Liver (tissue), 3 donors: ENCODE results near the gene TUBA3C.

Source experiments
- GABPA ChIP-seq, 2 donors: IDR thresholded peaks in 1 of 2; conservative IDR thresholded peaks in 1 of 2; 2 replicates each; pipeline ENCODE4 v1.6.1; 2016; ENCODE audit warnings: antibody characterized with exemption in 2 of 2, mild to moderate bottlenecking in 1 of 2, moderate library complexity in 1 of 2
- JUND ChIP-seq, 2 donors: IDR thresholded peaks; 2 replicates each; pipeline ENCODE4 v1.6.1; 2016; ENCODE audit warnings: antibody characterized with exemption in 2 of 2
- RAD21 ChIP-seq, 2 donors: IDR thresholded peaks; 2 replicates each; pipeline ENCODE4 v1.6.1; 2016; ENCODE audit warnings: antibody characterized with exemption in 2 of 2, mild to moderate bottlenecking in 2 of 2
- REST ChIP-seq: IDR thresholded peaks from 2 replicates; pipeline ENCODE4 v1.6.1; 2016; ENCODE audit warnings: antibody characterized with exemption, mild to moderate bottlenecking
- TF ChIP-seq, protein P1 (sequence below): fragments of 150-350 bp; IDR thresholded peaks from 2 replicates; pipeline ENCODE4 v1.5.1; 2017; ENCODE audit warnings: improper control_type of control experiment, low read depth, low read length; ENCODE audit not compliant: missing input control
- donor health status: healthy.
- donor health status: healthy.

GRCh38 chr13:19148561-19148960, 33.1 kb downstream of the TUBA3C start:
- TF ChIP-seq, protein P1, sequence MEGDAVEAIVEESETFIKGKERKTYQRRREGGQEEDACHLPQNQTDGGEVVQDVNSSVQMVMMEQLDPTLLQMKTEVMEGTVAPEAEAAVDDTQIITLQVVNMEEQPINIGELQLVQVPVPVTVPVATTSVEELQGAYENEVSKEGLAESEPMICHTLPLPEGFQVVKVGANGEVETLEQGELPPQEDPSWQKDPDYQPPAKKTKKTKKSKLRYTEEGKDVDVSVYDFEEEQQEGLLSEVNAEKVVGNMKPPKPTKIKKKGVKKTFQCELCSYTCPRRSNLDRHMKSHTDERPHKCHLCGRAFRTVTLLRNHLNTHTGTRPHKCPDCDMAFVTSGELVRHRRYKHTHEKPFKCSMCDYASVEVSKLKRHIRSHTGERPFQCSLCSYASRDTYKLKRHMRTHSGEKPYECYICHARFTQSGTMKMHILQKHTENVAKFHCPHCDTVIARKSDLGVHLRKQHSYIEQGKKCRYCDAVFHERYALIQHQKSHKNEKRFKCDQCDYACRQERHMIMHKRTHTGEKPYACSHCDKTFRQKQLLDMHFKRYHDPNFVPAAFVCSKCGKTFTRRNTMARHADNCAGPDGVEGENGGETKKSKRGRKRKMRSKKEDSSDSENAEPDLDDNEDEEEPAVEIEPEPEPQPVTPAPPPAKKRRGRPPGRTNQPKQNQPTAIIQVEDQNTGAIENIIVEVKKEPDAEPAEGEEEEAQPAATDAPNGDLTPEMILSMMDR = no peak
- TF ChIP-seq GABPA (IDR thresholded peaks at IDR 0.05 in 1 of 2, conservative IDR thresholded peaks at IDR 0.05 in 1 of 2) = no peak
- TF ChIP-seq REST = no peak
- no peak for TF ChIP-seq RAD21 (IDR thresholded peaks at IDR 0.05)
- TF ChIP-seq JUND (IDR thresholded peaks at IDR 0.05) = no peak
